Thyroid gland (tissue), 4 donors: ENCODE data around the gene PANK1. TPM values are rescaled to one million over a fixed set of nuclear protein-coding genes. Genes with fewer than 3 reads are reported as not detected.

Experiments used
- DNase-seq, 2 donors: peaks; one replicate each; pipeline ENCODE4 v3.0.0-alpha.2; 2019
- H3K27ac ChIP-seq, 3 donors: fragments of 200-600 bp; sonication (generic); 1 replicate in 2 of 3; 2 replicates in 1 of 3; pipeline ENCODE4 v1.5.1; 2016 to 2019; ENCODE audit warnings: mild to moderate bottlenecking in 1 of 3, moderate library complexity in 1 of 3
- H3K27me3 ChIP-seq: fragments of 200-600 bp; sonication (generic); one replicate; pipeline ENCODE4 v1.5.1; 2019
- H3K36me3 ChIP-seq, 2 donors: fragments of 200-600 bp; sonication (generic); one replicate each; pipeline ENCODE4 v1.5.1; 2016 to 2019
- H3K4me1 ChIP-seq, 2 donors: fragments of 200-600 bp; sonication (generic); one replicate each; pipeline ENCODE4 v1.5.1; 2017 to 2019
- H3K4me3 ChIP-seq, 3 donors: fragments of 200-600 bp; sonication (generic); replicated peaks in 1 of 3; 1 replicate in 2 of 3; 2 replicates in 1 of 3; pipeline ENCODE4 v1.5.1; 2016; ENCODE audit warnings: mild to moderate bottlenecking in 1 of 3
- H3K9me3 ChIP-seq: fragments of 200-600 bp; sonication (generic); one replicate; pipeline ENCODE4 v1.5.1; 2017
- POLR2A ChIP-seq, 2 donors: fragments of 450-650 bp; IDR thresholded peaks; one replicate each; pipeline ENCODE4 v1.6.1; 2017; ENCODE audit warnings: antibody characterized with exemption in 2 of 2, mild to moderate bottlenecking in 2 of 2, moderate library complexity in 1 of 2
- WGBS, 2 donors: methylation state at CpG; one replicate each; pipeline ENCODE4 v1.1.5; 2017; 5-methylcytosine and 5-hydroxymethylcytosine counted together
- intact Hi-C: fragments of 100-400 bp; cut with DNase I; formaldehyde crosslinking; loops from one replicate; pipeline ENCODE4 v1.15.1; 2023
- total RNA-seq, 4 donors: library from RNA; depleted of rRNA; stranded (reverse); fragments of >200 nt; gene quantifications; one replicate each; pipeline ENCODE4 v1.2.3, GENCODE V29; 2016
- TF ChIP-seq, protein P1 (sequence below), 6 experiments: fragments of 200-600 bp in 3 of 6; fragments of 450-650 bp in 3 of 6; sonication (generic) in 3 of 6; IDR thresholded peaks; one replicate each; pipeline ENCODE4 v1.5.1; 2016 to 2019; ENCODE audit warnings: antibody characterized with exemption in 6 of 6, mild to moderate bottlenecking in 2 of 6, inconsistent platforms in 1 of 6, moderate library complexity in 1 of 6

PANK1 gene
- total RNA-seq, 4 donors from 2014 or later: 20.6 to 40.6 (median 26.9) TPM

DNA sequence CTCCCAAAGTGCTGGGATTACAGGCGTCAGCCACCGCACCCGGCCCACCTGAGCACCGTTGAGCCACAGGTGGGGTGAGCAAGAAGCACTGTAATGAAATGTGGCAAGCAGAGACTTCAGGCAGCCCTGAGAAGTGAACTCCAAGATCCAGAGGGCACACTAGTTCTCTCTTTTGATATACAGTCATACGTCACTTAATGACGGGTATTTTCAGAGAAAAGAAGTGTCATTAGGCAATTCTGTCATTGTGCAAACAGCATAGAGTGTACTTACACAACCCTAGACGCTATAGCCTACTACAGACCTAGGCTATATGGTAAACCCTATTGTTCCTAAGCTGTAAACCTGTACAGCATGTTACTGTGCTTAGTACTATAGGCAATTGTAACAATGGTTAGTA lies 7.9 kb downstream of the PANK1 start:
- WGBS, 2 donors: 92 to 95% methylated on average over 5 to 7 of the region's 7 CpGs

DNA sequence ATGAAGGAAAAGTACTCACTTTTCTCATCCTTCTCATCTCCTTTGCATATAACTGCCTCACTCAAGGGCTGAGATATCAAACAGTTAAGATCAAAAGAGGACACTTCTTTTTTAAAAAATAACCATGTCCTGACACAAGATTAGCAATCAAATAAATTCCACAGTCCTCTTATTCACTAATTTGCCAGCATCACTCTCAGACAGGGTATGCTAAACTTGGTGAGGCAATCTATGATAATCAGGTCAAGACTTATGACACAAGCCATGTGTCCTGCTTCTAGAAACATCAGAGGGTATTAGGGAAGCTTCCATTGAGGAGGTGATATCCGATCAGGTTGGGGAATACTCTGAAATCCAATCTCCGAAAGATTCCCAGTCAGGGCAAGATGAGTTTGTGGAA lies 10.4 kb downstream of the PANK1 start:
- 94 to 100% methylated on average over 2 of the region's 2 CpGs for WGBS, 2 donors
- no peak for DNase-seq
- intact Hi-C loops: no loop called here
- no peaks in the 10 kb centered on the region for H3K9me3 ChIP-seq
- H3K27me3 ChIP-seq: no peaks in the 10 kb centered on the region
- H3K36me3 ChIP-seq: no peaks in the 10 kb centered on the region
- no peak overlapping the region for H3K27ac ChIP-seq
- TF ChIP-seq, protein P1, sequence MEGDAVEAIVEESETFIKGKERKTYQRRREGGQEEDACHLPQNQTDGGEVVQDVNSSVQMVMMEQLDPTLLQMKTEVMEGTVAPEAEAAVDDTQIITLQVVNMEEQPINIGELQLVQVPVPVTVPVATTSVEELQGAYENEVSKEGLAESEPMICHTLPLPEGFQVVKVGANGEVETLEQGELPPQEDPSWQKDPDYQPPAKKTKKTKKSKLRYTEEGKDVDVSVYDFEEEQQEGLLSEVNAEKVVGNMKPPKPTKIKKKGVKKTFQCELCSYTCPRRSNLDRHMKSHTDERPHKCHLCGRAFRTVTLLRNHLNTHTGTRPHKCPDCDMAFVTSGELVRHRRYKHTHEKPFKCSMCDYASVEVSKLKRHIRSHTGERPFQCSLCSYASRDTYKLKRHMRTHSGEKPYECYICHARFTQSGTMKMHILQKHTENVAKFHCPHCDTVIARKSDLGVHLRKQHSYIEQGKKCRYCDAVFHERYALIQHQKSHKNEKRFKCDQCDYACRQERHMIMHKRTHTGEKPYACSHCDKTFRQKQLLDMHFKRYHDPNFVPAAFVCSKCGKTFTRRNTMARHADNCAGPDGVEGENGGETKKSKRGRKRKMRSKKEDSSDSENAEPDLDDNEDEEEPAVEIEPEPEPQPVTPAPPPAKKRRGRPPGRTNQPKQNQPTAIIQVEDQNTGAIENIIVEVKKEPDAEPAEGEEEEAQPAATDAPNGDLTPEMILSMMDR (IDR thresholded peaks at IDR 0.05): no peak
- TF ChIP-seq POLR2A (IDR thresholded peaks at IDR 0.05): no peak
- peaks cover 0 to 5% of the 10 kb centered on the region in 2 donors for H3K4me1 ChIP-seq
- H3K4me3 ChIP-seq: no peak overlapping the region

More for the DNA sequence above, 7.9 kb downstream of the PANK1 start:
- DNase-seq: no peak
- Histone ChIP-seq H3K27me3 (no peaks in the 10 kb centered on the region), H3K36me3 (no peaks in the 10 kb centered on the region), H3K9me3 (no peaks in the 10 kb centered on the region), H3K4me3 (no peak overlapping the region), H3K27ac (no peak overlapping the region), H3K4me1 (peaks cover 0 to 5% of the 10 kb centered on the region in 2 donors)
- TF ChIP-seq POLR2A (IDR thresholded peaks at IDR 0.05): no peak
- TF ChIP-seq, protein P1 (IDR thresholded peaks at IDR 0.05): no peak
- intact Hi-C loops: no loop called here

DNA sequence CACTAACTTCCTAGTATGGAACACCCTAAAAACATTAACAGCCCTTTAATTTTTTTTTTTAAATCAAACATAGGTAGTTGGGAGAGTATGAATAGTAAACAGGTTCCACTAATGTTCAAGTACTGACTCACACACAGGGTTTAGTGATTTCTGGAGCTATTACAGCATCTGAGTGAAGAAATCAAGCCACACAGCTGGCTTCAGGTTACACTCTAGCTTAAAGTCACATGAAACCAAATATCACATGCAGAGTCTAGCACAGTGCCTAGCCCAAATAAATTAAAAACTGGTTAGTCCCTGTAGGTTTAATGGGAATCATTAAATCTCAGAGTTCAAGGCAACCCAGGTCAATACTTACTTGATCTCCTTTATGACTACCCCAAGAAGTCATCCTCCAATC lies 11.6 kb downstream of the PANK1 start:
- no peaks in the 10 kb centered on the region for H3K27me3 ChIP-seq
- H3K9me3 ChIP-seq: no peaks in the 10 kb centered on the region
- intact Hi-C loops: no loop called here
- peak overlapping the region in 1 of 3 donors; percentile 48 for H3K27ac ChIP-seq
- no peak overlapping the region for H3K4me3 ChIP-seq
- no peak for TF ChIP-seq POLR2A (IDR thresholded peaks at IDR 0.05)
- TF ChIP-seq, protein P1 (IDR thresholded peaks at IDR 0.05): no peak
- peaks cover 0 to 5% of the 10 kb centered on the region in 2 donors for H3K4me1 ChIP-seq
- no peak for DNase-seq
- no peaks in the 10 kb centered on the region for H3K36me3 ChIP-seq

DNA sequence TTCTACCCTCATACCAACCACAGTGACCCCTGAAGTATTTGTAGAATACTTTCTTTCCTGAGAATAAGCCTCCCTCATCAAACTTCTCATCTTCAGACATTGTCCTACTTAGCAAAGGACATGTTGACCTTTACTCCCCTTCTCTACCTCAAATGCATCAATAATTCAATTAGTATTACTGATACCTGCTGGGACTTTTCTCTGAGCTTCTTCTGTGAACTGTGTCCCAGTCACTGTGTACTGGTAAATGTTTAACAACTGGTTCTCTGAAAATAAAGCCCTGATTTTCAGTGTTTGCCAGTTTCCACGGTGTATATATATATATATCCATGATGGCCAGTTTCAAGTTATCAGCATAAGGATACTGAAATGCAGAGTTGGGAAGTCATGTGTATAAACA lies 12.2 kb downstream of the PANK1 start:
- H3K27ac ChIP-seq: no peak overlapping the region
- no peak for DNase-seq
- TF ChIP-seq POLR2A (IDR thresholded peaks at IDR 0.05): no peak
- TF ChIP-seq, protein P1 (IDR thresholded peaks at IDR 0.05): no peak
- intact Hi-C loops: no loop called here
- no peaks in the 10 kb centered on the region for H3K36me3 ChIP-seq
- no peaks in the 10 kb centered on the region for H3K27me3 ChIP-seq
- peaks cover 0 to 5% of the 10 kb centered on the region in 2 donors for H3K4me1 ChIP-seq
- 84 to 95% methylated on average over 1 of the region's 1 CpG for WGBS, 2 donors
- no peaks in the 10 kb centered on the region for H3K9me3 ChIP-seq
- H3K4me3 ChIP-seq: no peak overlapping the region

GRCh38 chr10:89627830-89628229 lies 17.2 kb downstream of the PANK1 start:
- WGBS, 2 donors: 55 to 82% methylated on average over 1 of the region's 1 CpG
- Histone ChIP-seq H3K27ac (no peak overlapping the region), H3K27me3 (no peaks in the 10 kb centered on the region), H3K9me3 (no peaks in the 10 kb centered on the region), H3K4me3 (no peak overlapping the region), H3K36me3 (no peaks in the 10 kb centered on the region), H3K4me1 (no peaks in the 10 kb centered on the region)
- intact Hi-C loops: no loop called here
- DNase-seq: no peak
- TF ChIP-seq POLR2A (IDR thresholded peaks at IDR 0.05): no peak
- TF ChIP-seq, protein P1 (IDR thresholded peaks at IDR 0.05): no peak
